ENCODE results near the gene RPS5. TPM values are rescaled to one million over a fixed set of nuclear protein-coding genes. Genes with fewer than 3 reads are reported as not detected.
A peak's percentile ranks its signal among the peaks of the same experiment; 100 is the strongest.

RPS5 gene
- total RNA-seq, 4 donors from 2014 or later: 1,253 to 2,519 (median 2,306) TPM

GRCh38 chr19:58382997-58383603 is 4.0 kb upstream of the RPS5 start:
- no peaks in the 10 kb centered on the region for H3K27me3 ChIP-seq
- DNase-seq (ENCODE audit: low spot score in 2 of 2): no peak
- 86% methylated on average over 6 of the region's 6 CpGs for WGBS

GRCh38 chr19:58385313-58385890 is 1.7 kb upstream of the RPS5 start:
- H3K27ac ChIP-seq: peak overlapping the region; percentile 98
- no peak for DNase-seq (ENCODE audit: low spot score in 2 of 2)
- TF ChIP-seq EP300 (IDR thresholded peaks at IDR 0.05) (no peak), POLR2AphosphoS5 (IDR thresholded peaks at IDR 0.05) (no peak), CTCF (IDR thresholded peaks at IDR 0.05) (no peak), POLR2A (IDR thresholded peaks at IDR 0.05) (no peak)
- H3K4me1 ChIP-seq: peaks cover 45% of the 10 kb centered on the region
- no peaks in the 10 kb centered on the region for H3K27me3 ChIP-seq
- no peaks in the 10 kb centered on the region for H3K9me3 ChIP-seq
- 68% methylated on average over 9 of the region's 9 CpGs for WGBS
- H3K4me3 ChIP-seq: peak overlapping the region; percentile 66
- peaks cover 8% of the 10 kb centered on the region for H3K36me3 ChIP-seq

More at GRCh38 chr19:58382997-58383603, 4.0 kb upstream of the RPS5 start:
- Histone ChIP-seq H3K4me3 (no peak overlapping the region), H3K27ac (no peak overlapping the region), H3K9me3 (no peaks in the 10 kb centered on the region), H3K36me3 (no peaks in the 10 kb centered on the region), H3K4me1 (peaks cover 47% of the 10 kb centered on the region)
- TF ChIP-seq POLR2A (IDR thresholded peaks at IDR 0.05) (no peak), EP300 (IDR thresholded peaks at IDR 0.05) (no peak)

- 5% methylated on average over 32 of the region's 36 CpGs for WGBS
These were observed 1.0 kb upstream of the RPS5 start for GRCh38 chr19:58385891-58386575.

GRCh38 chr19:58387338-58388174 is 487 bp downstream of the RPS5 start:
- WGBS: 7% methylated on average over 28 of the region's 39 CpGs
- Histone ChIP-seq H3K27me3 (no peaks in the 10 kb centered on the region), H3K4me3 (peak overlapping the region; percentile 66), H3K36me3 (peaks cover 22% of the 10 kb centered on the region), H3K27ac (peak overlapping the region; percentile 98), H3K9me3 (no peaks in the 10 kb centered on the region), H3K4me1 (peaks cover 32% of the 10 kb centered on the region)
- no peak for TF ChIP-seq POLR2A (IDR thresholded peaks at IDR 0.05)
- TF ChIP-seq POLR2AphosphoS5 (IDR thresholded peaks at IDR 0.05): no peak
- no peak for TF ChIP-seq EP300 (IDR thresholded peaks at IDR 0.05)
- no peak for TF ChIP-seq CTCF (IDR thresholded peaks at IDR 0.05)
- no peak for DNase-seq (ENCODE audit: low spot score in 2 of 2)

More at GRCh38 chr19:58385891-58386575, 1.0 kb upstream of the RPS5 start:
- Histone ChIP-seq H3K36me3 (peaks cover 12% of the 10 kb centered on the region), H3K27me3 (no peaks in the 10 kb centered on the region), H3K4me1 (peaks cover 45% of the 10 kb centered on the region), H3K9me3 (no peaks in the 10 kb centered on the region), H3K4me3 (peak overlapping the region; percentile 66), H3K27ac (peak overlapping the region; percentile 98)
- TF ChIP-seq POLR2AphosphoS5 (IDR thresholded peaks at IDR 0.05) (no peak), EP300 (IDR thresholded peaks at IDR 0.05) (no peak), POLR2A (IDR thresholded peaks at IDR 0.05) (no peak), CTCF (IDR thresholded peaks at IDR 0.05) (no peak)
- peak in 1 of 2 donors; percentile 65 for DNase-seq (ENCODE audit: low spot score in 2 of 2)

- Histone ChIP-seq H3K27me3 (no peaks in the 10 kb centered on the region), H3K36me3 (peaks cover 28% of the 10 kb centered on the region), H3K4me1 (peaks cover 32% of the 10 kb centered on the region), H3K4me3 (peak overlapping the region; percentile 66), H3K9me3 (no peaks in the 10 kb centered on the region), H3K27ac (no peak overlapping the region)
- 85% methylated on average over 3 of the region's 3 CpGs for WGBS
- DNase-seq (ENCODE audit: low spot score in 2 of 2): no peak
- no peak for TF ChIP-seq POLR2AphosphoS5 (IDR thresholded peaks at IDR 0.05)
- no peak for TF ChIP-seq EP300 (IDR thresholded peaks at IDR 0.05)
- TF ChIP-seq CTCF (IDR thresholded peaks at IDR 0.05): no peak
- no peak for TF ChIP-seq POLR2A (IDR thresholded peaks at IDR 0.05)
These were observed 1.1 kb downstream of the RPS5 start for GRCh38 chr19:58388175-58388526.

Measured in suprapubic skin (tissue), 4 donors.